Testis (tissue), 3 donors: ENCODE measurements around the gene S1PR1. TPM values are rescaled to one million over a fixed set of nuclear protein-coding genes. Genes with fewer than 3 reads are reported as not detected.

Experiments
- DNase-seq: peaks from one replicate; pipeline ENCODE4 v3.0.0-alpha.2; 2019
- H3K27ac ChIP-seq, 2 donors: fragments of 200-600 bp; sonication (generic); one replicate each; pipeline ENCODE4 v1.5.1; 2019
- H3K27me3 ChIP-seq: fragments of 200-600 bp; sonication (generic); one replicate; pipeline ENCODE4 v1.5.1; 2019
- H3K36me3 ChIP-seq: fragments of 200-600 bp; sonication (generic); one replicate; pipeline ENCODE4 v1.5.1; 2017; ENCODE audit warnings: low read depth; ENCODE audit errors: missing control alignments
- H3K4me1 ChIP-seq: fragments of 200-600 bp; sonication (generic); one replicate; pipeline ENCODE4 v1.5.1; 2019
- H3K4me3 ChIP-seq, 2 donors: fragments of 200-600 bp; sonication (generic); one replicate each; pipeline ENCODE4 v1.5.1; 2017 to 2019
- H3K9me3 ChIP-seq: fragments of 200-600 bp; sonication (generic); one replicate; pipeline ENCODE4 v1.5.1; 2017
- POLR2A ChIP-seq: fragments of 450-650 bp; IDR thresholded peaks from one replicate; pipeline ENCODE4 v1.6.1; 2017; ENCODE audit warnings: antibody characterized with exemption, mild to moderate bottlenecking, moderate library complexity
- WGBS, 2 donors: methylation state at CpG; one replicate each; pipeline ENCODE4 v1.1.5; 2018; 5-methylcytosine and 5-hydroxymethylcytosine counted together
- intact Hi-C: fragments of 100-400 bp; cut with DNase I; formaldehyde crosslinking; loops from one replicate; pipeline ENCODE4 v1.15.1; 2023; ENCODE audit warnings: low total_unique reads
- polyA plus RNA-seq: library from polyadenylated mRNA; stranded (reverse); fragments of 350-450 nt; fragmentation: Illumina TruSeq; extraction: RNeasy Lipid Tissue Mini Kit (QIAGEN cat#74804); gene quantifications from one replicate; pipeline ENCODE4 v1.2.3, GENCODE V29; 2014; ENCODE audit warnings: low read depth, low replicate concordance; ENCODE audit not compliant: insufficient read depth
- total RNA-seq, 2 donors: library from RNA; depleted of rRNA; stranded (reverse); fragments of >200 nt; gene quantifications; one replicate each; pipeline ENCODE4 v1.2.3, GENCODE V29; 2016
- TF ChIP-seq, protein P1 (sequence below), 3 experiments: fragments of 450-650 bp in 2 of 3; fragments of 200-600 bp in 1 of 3; sonication (generic) in 1 of 3; IDR thresholded peaks; one replicate each; pipeline ENCODE4 v1.5.1; 2016 to 2019; ENCODE audit warnings: antibody characterized with exemption in 3 of 3, mild to moderate bottlenecking in 2 of 3, moderate library complexity in 1 of 3

The S1PR1 gene
- total and polyA plus RNA-seq, 3 donors from 2014 or later = 6.4 to 11.5 (median 9.3) TPM

DNA sequence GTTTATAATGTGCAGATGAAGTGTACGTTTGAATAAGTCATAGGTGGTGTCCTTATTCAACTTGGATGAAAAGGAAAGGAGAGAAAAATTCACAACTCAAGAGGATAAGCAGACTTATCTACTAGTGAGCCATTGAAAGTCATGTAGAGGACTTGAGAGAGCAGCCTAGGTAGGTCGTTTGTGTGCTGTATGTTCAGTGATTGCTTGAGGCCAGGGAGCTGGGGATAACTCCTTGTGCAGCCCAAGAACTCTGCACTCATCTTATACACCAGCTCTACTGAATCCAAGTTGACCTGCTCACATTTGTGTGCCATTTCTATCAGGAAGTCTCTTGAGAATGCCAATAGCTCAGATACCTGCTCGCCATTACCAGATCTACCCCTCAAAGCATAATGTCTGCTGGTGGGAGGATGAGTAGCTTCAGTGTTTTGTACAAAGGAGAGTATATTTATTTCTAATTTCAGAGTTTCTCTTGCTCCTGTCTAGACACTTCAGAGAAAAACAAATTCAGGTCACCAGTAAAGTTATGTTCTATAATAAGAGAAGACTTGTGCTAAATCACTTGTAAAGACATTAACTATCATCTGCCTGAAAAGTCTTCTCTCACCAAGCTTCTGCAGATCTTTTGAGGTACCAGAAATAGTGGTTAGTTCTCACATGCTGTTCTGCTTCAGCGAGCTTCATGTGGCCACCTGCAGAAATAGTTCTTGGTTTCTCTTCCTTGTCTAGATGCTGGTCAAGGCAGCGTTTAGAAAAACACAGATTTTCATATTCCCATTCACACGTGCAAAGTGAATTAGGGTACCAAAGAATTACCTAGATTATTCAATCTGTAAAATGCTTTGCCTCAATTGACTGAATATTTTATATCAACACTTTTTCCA, 10.8 kb downstream of the S1PR1 start:
- no peak for TF ChIP-seq POLR2A
- TF ChIP-seq, protein P1, sequence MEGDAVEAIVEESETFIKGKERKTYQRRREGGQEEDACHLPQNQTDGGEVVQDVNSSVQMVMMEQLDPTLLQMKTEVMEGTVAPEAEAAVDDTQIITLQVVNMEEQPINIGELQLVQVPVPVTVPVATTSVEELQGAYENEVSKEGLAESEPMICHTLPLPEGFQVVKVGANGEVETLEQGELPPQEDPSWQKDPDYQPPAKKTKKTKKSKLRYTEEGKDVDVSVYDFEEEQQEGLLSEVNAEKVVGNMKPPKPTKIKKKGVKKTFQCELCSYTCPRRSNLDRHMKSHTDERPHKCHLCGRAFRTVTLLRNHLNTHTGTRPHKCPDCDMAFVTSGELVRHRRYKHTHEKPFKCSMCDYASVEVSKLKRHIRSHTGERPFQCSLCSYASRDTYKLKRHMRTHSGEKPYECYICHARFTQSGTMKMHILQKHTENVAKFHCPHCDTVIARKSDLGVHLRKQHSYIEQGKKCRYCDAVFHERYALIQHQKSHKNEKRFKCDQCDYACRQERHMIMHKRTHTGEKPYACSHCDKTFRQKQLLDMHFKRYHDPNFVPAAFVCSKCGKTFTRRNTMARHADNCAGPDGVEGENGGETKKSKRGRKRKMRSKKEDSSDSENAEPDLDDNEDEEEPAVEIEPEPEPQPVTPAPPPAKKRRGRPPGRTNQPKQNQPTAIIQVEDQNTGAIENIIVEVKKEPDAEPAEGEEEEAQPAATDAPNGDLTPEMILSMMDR (IDR thresholded peaks at IDR 0.05) = no peak
- no peak overlapping the region for H3K4me3 ChIP-seq
- no peak for DNase-seq
- no peaks in the 10 kb centered on the region for H3K4me1 ChIP-seq
- no peaks in the 10 kb centered on the region for H3K27me3 ChIP-seq
- H3K36me3 ChIP-seq = no peaks in the 10 kb centered on the region
- intact Hi-C loops = no loop called here
- no peak overlapping the region for H3K27ac ChIP-seq
- 79 to 84% methylated on average over 6 of the region's 6 CpGs for WGBS, 2 donors
- no peaks in the 10 kb centered on the region for H3K9me3 ChIP-seq

DNA sequence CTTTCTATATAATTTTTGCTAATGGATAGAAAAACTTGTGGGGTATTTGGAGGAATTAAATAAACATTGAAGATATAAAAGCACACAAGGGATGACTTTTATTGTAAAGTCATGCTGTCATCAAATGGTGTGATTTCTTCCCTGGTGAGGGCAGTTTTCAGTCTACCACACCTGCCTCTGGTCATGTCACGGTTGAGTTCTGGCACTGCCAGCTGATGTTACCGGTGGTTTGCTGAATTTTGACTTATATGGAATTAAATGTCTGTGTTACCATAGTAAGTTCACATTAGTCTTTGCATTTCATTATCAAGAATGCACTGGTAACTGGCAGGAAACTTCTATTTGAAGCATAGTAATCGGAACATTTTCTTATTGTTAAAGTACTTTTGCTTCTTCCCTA, 13.4 kb downstream of the S1PR1 start:
- WGBS, 2 donors = 69 to 78% methylated on average over 3 of the region's 3 CpGs
- H3K4me1 ChIP-seq = no peaks in the 10 kb centered on the region
- no peaks in the 10 kb centered on the region for H3K9me3 ChIP-seq
- no peak overlapping the region for H3K27ac ChIP-seq
- H3K27me3 ChIP-seq = no peaks in the 10 kb centered on the region
- no peaks in the 10 kb centered on the region for H3K36me3 ChIP-seq
- intact Hi-C loops = no loop called here
- TF ChIP-seq POLR2A = no peak
- TF ChIP-seq, protein P1 (IDR thresholded peaks at IDR 0.05) = no peak
- no peak for DNase-seq
- H3K4me3 ChIP-seq = no peak overlapping the region

DNA sequence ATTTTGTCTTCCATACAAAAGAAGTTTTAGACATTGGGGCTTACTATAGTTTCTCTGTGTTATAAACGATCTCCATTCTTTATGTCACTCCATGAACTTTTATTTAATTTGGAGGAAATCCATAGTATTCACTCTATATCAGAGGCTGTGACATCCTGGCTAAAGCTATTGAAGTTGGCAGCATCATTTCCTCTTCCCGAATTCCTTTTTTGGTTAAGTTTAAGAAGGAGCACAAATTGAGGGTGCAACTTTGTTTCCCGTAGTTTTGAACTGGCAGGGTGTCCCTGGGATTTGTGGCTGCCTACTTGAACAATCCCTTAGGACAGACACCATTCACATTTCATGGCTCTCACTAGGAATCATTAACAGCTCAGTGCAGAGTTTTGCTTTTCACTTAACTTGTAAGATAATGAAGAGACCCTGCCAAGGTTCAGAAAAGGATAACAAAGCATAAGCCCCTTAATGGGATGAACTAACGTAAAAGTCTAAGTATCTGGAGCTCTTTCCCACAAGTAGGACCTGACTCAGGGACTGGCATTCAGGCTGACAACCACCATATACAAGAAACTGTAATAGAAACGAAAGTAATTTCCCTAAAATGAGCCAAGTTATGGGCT, 13.9 kb downstream of the S1PR1 start:
- DNase-seq = no peak

DNA sequence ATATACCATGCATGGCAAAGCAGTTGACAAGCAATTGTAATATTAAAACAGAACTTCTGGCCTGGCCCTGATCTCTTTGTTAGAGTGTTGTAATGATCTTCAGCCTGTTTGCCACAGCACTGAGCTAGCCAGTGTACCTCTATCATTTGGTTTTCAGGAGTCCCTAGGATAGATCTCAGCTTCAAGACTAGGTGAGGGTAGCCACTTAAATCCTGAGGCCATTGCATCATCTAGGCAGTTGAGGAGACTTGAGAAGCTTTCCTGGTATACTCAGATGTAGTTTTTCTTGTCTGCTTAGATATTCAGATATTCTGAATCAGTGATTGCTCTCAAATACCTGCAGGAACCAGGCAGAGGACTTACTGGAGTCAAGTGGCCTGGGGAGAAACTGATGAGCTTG, 14.7 kb downstream of the S1PR1 start:
- no peaks in the 10 kb centered on the region for H3K36me3 ChIP-seq
- TF ChIP-seq, protein P1 (IDR thresholded peaks at IDR 0.05) = no peak
- no peak for TF ChIP-seq POLR2A
- no peak overlapping the region for H3K27ac ChIP-seq
- no peak for DNase-seq
- H3K4me1 ChIP-seq = no peaks in the 10 kb centered on the region
- no peaks in the 10 kb centered on the region for H3K27me3 ChIP-seq
- intact Hi-C loops = no loop called here
- no peak overlapping the region for H3K4me3 ChIP-seq
- H3K9me3 ChIP-seq = no peaks in the 10 kb centered on the region

More for the DNA sequence above, 13.9 kb downstream of the S1PR1 start:
- WGBS, 2 donors = 37 to 38% methylated on average over 5 of the region's 5 CpGs
- no peaks in the 10 kb centered on the region for H3K27me3 ChIP-seq
- no peaks in the 10 kb centered on the region for H3K9me3 ChIP-seq
- H3K27ac ChIP-seq = no peak overlapping the region
- intact Hi-C loops = no loop called here
- no peak overlapping the region for H3K4me3 ChIP-seq
- TF ChIP-seq POLR2A = no peak
- TF ChIP-seq, protein P1 (IDR thresholded peaks at IDR 0.05) = no peak
- H3K4me1 ChIP-seq = no peaks in the 10 kb centered on the region
- no peaks in the 10 kb centered on the region for H3K36me3 ChIP-seq
